Activated naive CD4-positive, alpha-beta T cell treated with anti-CD3 and anti-CD28 coated beads, Interleukin-2, amount 50 U/mL, for 16 hours (primary cell): ENCODE results near the gene ZMIZ1.

Experiments used
- DNase-seq: peaks from one replicate; pipeline ENCODE4 v3.0.0-alpha.2; 2020

The ZMIZ1 gene

DNA sequence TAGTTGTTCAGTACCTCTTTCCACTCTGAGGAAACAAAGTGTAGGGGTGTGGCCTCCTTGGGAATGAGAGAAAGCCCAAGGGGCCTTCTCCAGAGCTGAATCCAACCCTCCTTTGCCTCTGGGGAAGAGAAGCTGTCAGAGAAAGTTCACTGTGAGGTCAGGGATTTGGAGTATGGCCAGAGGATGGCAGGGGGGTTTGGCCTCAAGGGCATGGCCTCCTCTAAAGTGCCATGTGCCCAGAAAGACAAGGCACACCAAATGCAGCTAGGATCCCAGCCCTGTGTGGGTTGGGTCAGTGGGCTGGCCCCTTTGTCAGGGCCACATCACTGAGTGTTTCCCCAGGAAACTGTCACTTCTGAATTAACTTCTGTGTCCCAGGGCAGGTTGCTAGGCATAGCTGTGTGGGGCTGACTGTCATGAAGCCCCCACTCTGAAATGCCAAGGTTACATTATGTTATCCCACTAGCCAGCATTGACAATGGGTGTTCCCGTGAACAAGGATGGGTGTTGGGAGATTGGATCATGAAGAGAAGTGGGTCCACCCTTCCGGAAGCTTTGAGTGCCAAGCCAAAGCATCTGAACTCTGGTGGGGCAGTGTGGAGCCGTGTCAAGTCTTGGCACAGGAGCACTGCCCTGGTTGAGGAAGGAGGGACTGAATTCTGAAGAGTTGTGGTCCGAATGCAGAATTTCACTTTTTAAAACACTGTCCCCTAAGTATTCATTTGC, 123.3 kb downstream of the ZMIZ1 start:
- DNase-seq = no peak

DNA sequence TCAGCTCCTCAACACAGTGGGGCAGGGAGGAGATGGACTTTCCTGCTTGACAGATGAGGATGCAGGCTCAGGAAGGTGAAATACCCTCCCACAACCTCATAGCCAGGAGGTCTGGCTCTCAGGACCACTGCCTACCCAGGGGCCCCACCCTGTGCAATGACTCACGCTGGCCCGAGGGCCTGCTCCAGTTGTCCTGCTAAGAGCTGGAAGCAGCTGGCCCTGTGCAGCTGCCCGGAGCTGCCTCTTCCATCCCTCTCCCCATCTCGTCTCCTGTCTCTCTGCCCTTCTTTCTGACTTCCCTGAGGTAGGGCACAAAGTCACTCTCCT, 123.9 kb downstream of the ZMIZ1 start:
- DNase-seq = no peak

DNA sequence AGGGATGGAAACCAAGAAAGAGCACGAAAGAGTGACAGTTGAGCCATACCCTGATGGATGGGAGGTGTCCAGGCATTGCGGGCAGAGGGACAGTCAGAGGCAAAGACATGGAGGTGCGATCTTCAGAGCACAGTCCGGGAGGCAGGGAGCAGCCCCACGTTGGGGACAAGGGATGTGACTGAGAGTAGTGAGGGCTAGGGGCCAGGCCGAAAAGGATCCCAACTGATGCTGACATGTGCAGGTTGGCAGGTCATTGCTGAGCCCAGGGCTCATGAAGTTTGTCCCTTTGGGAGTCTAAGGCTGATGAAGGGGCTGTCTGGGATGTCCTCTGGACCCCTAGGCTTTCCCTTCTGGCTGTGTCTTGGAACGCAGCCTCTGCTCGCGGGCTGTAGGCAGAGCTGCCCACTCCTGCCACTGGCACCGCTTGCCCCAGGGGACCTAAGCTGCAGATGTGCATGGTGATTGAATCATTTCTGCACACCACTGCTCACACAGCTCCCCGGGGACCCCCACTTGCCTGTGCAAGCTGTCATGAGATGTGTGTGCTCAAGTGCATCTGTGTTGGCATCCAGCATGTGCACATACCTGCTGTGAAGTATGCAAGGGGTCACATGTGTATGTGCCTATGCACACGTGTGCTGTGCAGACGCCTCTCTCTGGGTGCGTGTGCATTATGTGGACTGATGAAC, 125.1 kb downstream of the ZMIZ1 start:
- DNase-seq = no peak

DNA sequence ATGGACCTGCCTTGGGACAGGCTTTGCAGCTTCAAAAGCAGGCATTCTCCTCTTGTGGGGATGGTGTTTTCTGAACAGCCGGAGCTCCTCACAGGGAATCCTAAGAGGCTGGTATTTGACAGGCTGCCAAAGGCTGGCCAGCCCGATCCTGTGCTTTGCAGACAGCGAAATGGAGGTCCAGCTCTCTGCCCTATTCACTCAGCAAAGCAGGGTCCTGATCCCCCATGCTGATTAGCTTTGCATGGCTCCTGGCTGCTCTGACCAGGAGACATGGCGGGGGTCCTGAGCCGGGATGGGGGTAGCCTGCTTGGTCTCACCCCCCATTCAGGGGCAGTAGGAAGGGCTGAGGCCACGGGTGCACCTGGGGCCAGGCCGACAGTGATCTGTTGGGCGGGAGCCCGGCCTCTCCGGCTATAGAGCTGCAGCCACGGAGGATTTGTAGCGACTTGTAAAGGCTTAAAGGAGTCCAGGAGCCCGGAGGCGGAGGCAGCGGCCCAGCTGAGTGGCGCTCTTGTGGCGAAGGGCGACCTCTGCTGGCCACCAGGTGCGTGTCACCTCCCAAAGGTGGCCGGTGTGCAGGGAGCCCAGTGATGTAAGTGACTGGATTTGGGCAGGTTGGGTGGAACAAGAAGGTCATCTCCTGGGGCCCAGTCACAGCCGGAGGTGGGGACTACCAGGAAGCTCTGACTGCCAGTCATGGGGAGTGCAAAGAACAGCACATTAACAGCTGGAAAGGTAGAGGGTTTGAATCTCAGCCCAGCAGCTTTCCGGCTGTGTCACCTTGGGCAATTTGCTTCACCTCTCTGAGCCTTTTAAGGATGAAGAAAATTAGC, 126.5 kb downstream of the ZMIZ1 start:
- DNase-seq = peak; percentile 76

DNA sequence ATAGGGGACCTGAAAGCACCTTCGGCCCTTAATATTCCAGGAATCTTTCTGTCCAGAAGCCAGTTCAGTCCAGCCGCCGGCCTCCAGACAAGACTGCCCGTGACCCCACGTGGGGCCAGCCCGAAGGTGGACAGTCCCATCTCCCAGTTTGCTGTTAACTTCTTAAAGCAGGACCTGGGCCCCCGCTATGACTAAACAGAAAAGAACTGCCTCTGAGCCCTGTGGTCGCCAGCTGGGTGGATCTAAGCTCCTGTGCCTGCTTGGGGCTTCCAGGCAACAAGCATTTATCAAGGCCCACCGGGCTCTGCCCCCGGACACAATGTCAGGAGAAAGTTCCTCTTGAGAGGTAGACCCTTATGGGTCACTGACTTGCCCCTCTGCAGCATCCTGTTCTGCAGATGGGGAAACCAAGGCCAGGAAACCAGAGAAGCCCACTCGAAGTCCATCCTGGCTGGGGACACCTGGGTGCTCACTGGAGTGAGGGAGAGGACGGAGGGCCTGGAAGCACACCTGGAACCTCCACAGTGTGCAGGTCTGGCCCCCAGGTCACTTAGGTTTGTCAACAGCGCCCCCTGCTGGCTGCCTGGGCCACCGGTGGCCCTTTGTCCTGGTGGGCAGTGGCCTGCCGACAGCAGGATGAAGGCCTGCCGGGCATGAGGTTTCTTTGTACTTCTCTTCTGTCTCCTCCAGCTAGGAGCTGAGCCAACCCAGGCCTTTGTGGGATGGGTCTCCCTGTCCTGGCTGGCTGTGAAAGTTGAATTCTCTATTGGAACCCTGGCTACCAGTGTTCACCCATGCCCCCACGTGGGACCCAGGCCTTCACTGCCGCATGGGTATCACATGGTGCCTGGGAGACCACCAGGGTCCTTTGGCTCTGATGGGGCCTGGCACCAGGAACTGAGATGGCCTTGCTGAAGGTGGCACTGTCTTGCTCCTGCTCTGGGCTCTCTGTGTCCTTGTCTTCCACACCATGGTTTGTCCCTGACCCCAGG, 128.0 kb downstream of the ZMIZ1 start:
- peak; percentile 70 for DNase-seq

DNA sequence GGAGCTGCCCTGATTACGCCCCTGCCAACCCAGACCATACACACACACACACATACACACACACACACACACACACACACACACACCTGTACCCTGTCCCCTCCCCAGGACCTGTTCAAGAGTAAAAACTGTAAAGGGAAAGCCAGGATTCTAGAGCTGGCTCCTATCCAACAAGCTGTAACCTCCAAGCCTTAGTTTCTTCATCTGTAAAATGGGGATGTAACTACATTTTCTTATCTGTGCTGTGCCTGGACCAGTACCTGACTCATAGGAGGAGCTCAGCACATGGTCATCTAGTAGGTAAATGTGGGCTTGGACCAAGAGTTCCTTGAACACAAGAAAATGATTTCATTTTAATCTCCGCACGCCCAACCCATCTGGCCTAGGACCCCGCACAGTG, 128.8 kb downstream of the ZMIZ1 start:
- DNase-seq = no peak

DNA sequence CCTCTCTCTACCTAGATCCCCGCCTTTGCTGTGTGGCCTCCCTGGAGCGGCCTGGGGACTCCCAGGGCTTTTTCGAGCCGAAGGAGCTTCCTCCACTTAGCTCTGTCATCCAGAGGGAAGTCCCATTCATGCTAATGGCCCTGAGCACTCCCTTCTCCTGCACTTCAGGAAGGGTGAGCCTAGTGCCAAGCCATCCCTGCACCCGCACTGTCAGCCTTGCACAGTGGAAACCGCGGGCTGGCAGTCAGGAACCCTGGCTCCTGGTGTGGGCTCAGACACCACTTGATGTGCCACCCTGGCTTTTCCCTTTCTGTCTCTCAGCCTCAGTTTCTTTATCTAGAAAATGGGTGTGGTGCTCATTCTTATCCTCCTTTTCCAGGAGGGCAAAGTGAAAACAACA, 131.6 kb downstream of the ZMIZ1 start:
- DNase-seq = no peak

DNA sequence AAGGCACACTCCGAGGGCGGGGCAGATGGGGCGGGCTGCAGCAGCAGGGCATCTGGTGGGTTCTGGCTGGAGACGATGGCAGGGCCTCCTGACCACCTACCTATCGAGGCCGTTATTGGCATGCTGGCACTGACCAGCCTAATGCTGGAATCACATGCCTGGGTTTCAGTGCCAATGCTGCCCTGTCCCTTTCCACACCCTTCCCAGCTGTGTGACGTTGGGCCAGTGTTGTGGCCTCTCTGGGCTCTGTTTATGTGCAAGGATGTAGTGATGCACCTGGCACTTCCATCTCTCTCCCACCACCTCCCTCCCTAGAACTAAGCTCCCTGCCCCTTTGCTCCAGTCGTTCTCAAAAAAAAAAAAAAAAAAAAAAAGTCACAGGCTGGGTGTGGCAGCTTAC, 132.9 kb downstream of the ZMIZ1 start:
- DNase-seq = no peak

DNA sequence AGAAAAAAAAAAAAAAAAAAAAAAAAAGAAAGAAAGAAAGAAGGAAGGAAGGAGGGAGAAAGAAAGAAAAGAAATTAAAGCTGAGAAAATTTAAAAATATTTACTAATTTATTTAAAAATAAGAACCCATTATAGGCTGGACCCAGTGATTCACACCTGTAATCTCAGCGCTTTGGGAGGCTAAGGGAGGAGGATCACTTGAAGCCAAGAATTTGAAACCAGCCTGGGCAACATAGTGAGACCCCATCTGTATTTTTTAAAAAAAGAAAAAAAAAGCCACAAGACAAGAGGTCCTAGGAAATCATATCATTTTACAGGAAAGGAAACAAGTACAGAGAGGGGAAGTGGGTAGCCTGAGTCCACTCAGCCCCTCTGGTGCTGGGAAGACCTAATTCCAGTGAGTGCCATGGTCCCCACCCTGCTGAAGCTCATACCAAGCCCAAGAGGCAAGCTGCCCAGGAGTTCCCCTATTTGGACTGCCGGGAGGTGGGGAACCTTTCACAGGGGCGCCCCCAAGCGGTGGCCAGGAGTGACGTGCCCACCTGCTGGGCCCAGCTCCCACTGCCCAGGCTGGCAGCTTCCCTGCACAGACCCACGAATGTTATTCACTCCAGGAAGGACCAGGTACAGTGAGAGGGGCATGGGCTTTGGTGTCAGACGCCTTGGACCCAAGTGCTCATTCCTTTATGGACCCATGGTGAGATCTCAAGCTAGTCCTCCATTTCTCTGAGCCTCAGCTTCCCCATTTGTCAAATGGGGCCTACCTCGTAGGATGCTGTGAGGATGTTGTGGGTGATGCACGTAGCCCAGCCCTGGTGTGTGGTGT, 133.6 kb downstream of the ZMIZ1 start:
- DNase-seq = peak; percentile 33

DNA sequence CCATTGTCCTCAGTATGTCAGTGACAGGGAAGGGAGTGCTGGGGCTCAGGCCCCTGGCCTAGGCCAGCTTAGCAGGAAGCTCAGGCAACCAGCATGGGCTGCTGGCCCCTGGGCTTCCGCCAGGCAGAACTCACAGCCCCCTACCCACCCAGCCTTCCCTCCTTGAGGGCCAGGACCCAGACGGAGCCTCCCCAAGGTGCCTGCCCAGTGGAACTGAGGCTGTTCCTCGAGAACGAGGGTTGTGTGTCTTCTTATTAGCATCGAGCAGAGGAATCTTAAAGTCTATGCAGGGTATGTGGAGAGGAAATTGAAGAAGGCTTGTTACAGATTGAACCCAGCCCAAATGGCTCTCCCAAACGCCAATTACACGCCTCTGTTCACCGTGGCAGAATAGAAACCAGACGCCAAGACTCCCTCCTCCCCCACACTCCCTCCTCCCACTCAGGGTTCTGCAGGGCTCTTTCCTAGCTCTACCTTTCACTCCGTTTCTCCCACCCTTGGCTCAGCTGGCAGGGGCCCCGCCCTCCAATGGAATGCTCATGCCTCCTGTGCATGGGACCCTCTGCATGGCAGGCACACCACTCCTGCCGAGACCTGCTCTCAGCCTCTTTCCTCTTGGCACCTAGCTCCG, 134.4 kb downstream of the ZMIZ1 start:
- DNase-seq = no peak

DNA sequence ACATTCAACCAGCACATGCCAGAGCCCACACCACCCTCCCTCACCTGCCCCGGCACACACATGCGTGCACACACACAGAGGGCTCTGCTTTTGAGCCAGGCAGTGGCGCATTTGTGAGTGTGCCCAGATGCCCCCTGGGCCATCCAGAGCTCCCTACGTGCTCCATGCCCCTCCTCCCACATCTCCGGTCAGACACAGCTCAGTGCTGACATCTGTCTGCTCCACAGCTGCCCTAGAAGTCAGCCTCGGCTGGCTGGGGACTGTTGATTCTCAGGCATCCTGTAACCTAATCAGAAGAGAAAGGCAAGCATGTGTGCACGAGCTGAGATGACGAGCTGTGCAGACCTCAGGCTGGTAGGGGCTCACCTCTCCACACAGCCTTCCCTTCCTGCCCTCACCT, 135.1 kb downstream of the ZMIZ1 start:
- DNase-seq = no peak

DNA sequence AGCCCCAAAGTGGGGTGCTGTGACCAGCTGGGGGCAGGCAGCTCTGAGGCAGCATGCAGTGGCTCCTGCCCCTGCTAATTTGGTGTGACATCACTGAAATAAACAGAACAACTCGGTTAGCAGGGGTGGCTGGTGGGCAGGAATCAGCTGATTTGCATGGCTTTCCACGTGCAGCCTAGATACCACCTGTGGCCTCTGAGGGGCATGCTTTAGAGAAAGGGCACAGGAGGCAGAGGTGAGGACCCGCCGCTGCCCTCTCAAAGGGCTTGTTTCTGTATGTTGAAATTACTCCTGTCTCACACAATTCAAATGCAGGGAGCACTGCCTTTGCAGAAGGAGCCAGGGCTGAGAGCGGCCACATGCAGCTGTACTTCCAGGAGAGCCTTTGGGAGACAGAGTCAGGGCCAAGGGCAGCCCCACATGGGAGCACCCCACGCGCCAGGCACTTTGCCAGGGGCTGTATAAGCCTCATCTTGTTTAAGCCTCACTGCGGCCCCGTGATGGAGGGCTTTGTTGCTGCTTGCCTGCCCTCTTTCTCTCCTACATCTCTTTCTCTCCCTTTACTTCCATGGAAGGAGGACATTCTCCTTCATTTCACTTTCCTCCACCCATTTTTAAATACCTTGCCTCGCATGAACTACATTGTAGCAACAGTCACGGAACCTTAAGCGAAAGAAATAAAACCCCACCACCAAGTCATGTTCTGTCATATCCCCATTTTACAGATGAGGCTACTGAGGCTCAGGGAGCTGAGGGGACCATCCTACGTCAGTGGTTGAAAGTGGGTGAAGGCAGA, 137.7 kb downstream of the ZMIZ1 start:
- no peak for DNase-seq

DNA sequence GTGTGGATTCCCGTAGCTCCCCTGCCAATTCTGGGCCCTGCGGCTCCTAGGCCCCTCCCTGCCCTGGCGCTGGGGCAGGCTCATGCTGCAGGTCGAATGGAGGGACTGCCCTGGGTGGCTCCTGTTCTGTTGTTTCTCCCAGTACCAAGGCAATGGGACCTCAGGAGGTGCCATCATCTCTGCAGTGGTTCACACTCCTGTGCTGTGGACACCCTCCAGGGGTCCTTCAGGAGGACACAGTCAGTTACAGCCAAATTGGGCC, 138.3 kb downstream of the ZMIZ1 start:
- DNase-seq = no peak

DNA sequence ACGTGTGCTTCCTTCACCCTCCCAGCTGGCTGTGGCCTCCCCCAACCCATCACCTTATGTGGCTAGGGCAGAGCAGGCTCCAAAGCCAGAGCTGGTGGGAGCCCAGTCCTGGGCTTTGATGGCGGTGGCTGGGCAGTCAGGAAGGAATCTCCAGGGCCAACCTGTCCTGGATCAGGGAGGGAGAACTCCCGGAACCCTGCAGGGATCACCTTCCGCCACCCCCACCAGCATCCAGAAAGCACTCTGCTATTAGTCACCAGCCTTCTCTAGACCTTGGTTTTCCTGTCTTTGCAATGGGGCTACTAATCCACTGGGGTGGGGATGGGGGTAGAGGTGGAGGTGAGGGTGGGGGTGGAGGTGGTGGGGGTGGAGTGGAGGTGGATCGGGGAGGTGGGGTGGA, 139.0 kb downstream of the ZMIZ1 start:
- DNase-seq = no peak

DNA sequence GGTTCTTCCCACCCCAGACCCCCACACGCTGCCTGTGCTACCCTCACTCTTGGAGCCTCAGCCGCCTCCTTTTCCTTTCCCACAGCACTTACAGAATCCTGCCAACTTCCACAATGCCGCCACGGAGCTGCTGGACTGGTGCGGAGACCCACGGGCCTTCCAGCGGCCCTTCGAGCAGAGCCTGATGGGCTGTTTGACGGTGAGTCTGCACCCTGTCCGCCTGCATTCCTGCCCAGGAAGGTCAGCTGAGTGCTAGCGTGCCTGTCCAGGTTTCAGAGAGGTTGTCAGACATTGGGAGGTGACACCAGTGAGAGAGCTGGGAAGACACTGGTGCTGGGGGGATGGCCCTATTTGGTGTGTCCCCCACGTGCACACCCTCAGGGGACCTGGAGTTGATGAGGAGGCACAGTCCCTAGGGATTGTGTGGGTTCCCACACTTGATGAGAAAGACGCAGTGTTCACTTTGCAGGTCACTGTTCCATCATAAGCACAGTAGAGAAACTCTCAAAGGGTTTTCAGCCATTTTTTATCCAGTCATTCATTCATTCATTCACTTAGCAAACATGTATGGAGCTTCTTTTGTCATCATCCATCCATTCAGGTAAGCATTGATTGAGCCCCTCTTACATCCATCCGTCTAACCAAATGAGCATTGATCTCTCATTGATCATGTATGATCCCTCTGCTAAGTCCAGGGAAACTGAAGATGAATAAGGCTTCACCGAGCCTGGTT, 139.7 kb downstream of the ZMIZ1 start:
- DNase-seq = no peak

DNA sequence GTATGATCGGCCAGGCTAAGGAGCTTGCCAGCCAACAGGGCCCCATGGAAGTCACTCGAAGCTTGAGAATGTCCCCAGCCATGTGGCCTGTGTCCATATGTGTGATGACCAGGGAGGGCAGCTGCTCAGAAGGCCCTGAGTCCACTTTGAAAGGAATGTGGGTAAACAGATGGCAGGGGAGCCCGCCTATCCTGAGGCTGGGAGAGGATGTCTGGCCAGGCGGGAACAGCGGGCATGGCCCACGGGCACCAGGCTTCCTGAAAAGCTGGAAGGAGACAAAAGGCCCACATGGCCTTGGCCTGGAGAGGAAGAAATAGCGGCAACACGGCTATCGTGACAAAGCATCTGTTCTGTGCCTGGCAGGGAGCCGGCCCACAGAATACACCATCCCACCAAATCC, 140.6 kb downstream of the ZMIZ1 start:
- DNase-seq = no peak

DNA sequence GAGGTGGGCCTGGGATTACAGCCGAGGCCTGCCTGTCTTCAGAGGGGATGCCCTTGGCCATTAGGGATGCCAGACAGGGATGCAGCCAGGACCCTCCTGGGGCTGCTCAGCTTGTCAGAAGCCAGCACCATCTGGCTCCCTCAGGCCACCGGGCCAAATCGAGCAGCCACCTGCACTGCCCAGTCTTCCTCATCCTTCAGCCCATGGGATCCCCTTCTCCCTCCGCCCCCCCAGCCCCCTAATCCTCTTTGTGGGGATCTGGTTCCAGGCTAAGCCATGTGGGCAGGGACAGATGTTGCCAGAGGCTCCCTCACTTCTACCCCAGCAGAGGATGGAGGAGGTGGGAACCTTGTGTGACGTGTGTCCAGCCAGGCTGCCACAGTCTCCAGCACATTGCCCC, 141.1 kb downstream of the ZMIZ1 start:
- no peak for DNase-seq

DNA sequence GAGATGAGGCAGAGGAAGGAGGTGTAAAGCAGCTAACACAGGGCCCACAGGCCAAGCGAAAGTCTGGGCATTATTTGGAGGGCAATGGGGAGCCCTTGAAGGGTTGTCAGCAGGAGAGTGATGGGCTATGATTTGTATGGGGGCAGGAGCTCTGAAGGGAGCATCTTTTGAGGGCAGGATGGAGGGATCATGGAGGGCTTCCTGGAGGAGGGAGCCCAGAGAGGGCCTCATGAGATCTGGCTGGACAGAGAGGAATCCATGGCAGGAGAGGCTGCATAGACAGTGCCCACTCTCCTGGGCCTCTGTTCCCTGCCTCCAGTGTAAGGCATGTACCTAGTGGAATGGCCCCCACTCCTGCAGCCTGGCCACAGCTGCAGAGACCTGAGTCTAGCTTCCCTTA, 141.9 kb downstream of the ZMIZ1 start:
- DNase-seq = no peak

DNA sequence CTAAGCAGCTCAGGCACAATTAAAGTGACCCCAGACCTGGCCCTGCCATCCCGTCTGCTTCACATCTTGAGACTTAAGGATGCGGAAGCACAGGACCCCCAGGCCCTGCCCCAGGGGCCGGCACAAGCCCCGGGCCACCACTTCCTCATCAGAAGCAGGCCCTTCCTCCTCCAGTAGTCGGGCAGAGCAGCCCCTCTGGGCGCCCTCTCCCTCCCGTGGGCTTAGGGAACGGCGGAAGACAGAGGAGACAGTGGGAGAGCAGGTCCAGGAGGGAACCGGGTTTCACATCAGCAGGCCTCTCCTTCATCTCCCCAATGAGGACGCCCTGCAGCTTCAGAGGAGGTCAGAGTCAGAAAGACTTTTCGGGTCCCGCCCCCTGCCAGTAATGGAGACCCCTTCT, 142.8 kb downstream of the ZMIZ1 start:
- no peak for DNase-seq

DNA sequence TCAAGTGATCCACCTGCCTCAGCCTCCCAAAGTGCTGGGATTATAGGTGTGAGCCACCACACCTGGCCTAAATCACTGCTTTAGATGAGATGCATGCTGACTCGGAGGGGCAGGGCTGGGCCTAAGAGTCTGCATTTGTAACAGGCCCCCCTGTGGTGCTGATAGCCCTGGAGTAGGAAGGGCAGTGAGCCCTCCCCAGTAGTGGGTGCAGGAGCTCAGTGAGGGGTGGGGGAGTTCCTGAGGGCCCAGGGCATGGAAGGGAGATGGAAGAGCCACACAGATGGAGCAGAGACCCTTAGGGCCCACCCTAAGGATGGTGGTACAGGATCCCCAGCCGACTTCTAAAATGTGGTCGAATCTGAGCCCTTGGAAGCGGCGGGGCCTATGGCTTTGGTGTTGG, 146.8 kb downstream of the ZMIZ1 start:
- no peak for DNase-seq
